GM10266 (cell line): ENCODE measurements around the gene TLR3.
A peak's percentile ranks its signal among the peaks of the same experiment; 100 is the strongest.

Experiments
- DNase-seq: peaks from one replicate; pipeline ENCODE4 v3.0.0; 2012; ENCODE audit errors: extremely low spot score
- TF ChIP-seq, protein P1 (sequence below): IDR thresholded peaks from 2 replicates; pipeline ENCODE4 v1.5.1; 2012; ENCODE audit warnings: mild to moderate bottlenecking, low read depth; ENCODE audit not compliant: control insufficient read depth, insufficient read depth; ENCODE audit errors: missing control alignments

Gene TLR3

DNA sequence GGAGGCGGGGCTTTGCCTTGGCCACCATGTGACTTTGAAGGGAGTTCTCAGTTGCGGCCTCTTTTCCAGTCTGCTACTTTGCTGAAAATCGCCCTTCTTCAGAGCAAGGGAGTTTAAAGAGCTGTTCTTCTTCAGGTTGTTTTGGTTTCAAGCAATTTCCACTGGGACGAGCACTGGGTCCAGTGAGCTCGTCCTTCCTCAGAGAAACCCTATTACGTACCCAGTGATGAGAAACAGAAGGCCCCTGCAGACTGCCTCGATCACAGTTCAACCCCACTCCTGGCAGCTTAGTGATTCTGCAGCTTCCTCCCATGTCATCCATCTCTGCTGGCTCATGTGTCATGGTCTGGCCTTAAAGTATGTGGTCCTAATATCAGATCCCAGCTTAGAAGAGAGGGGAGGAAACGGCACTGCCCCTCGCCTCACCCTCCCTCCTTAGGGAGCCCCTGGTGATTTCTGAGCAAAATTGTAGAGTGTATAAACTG is 27.8 kb downstream of the TLR3 start:
- DNase-seq, result no peak
- TF ChIP-seq, protein P1, sequence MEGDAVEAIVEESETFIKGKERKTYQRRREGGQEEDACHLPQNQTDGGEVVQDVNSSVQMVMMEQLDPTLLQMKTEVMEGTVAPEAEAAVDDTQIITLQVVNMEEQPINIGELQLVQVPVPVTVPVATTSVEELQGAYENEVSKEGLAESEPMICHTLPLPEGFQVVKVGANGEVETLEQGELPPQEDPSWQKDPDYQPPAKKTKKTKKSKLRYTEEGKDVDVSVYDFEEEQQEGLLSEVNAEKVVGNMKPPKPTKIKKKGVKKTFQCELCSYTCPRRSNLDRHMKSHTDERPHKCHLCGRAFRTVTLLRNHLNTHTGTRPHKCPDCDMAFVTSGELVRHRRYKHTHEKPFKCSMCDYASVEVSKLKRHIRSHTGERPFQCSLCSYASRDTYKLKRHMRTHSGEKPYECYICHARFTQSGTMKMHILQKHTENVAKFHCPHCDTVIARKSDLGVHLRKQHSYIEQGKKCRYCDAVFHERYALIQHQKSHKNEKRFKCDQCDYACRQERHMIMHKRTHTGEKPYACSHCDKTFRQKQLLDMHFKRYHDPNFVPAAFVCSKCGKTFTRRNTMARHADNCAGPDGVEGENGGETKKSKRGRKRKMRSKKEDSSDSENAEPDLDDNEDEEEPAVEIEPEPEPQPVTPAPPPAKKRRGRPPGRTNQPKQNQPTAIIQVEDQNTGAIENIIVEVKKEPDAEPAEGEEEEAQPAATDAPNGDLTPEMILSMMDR, result no peak

DNA sequence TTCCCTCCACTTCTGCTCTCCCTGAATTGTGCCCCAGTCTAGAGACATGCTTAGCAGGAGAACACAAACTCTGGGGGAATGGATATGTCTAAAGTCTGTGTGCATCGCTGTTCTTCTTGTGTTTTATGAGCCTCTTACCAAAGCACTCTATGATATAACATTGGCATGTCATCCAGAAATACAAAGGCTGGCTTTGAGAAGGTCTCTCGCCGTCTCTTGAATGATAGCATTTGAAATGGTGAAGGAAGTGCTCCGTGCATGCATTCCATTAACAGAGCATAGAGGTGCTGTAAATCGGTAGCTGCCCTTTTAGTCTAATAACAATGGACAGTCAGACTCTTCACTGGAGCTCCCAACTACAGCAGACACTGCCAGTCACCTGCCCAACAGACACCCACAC is 28.4 kb downstream of the TLR3 start:
- TF ChIP-seq, protein P1, result no peak
- DNase-seq, result no peak

DNA sequence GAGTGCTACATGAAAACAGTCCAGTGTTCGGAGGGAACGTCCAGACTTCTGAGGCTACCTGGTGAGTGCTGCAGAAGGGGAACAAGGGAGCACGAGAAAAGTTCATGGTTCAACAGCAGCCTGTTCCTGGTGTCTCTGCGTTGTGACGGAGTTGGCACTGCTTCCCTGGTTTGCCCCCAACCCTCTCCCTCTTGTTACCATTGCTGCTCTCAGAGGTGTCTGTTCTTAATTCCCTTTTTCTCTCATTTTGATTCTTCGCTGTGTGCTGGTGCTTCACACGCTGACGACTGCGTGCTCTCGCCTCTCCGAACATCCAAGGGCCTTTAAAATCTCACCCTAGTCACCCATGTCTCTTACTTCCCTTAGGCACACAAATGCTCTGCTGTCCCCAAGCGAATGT is 34.0 kb downstream of the TLR3 start:
- no peak for DNase-seq
- TF ChIP-seq, protein P1, result no peak

DNA sequence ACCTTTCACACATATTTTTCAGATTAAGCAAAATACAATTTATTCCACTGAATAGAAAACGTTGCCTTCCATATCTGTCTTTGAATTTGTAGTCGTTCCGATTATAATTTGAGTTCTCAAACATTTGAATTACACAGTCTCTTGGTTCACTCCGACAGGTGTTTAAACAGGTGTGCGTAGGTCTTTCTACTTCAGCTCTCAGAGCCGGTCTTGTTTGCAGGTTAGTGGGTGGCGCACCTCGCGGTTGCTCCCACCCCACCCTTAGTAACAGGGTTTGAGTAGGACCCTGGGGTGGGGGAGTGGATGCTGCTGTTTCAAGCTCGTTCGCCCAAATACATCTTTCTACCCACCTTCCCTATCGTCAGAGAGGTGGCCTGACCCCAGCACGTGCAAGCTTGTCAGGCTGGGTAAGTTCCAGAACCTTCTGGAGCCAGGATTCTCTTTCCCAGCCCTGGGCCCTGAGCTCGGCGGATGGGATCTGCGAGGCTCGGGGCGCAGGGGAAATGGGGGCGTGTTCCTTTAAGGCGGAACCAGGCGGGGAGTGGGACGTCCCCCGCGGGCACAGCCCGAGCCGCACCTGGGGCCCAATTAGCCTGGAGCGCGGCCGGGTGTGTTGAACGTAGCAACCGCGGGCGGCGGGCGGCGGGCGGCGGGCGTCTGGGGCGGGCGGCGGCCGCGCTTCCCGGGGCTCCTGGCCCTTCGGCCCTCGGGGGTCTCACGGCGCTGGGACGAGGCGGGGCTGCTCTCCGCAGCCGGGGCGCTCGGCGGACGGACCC is 35.3 kb downstream of the TLR3 start, which contains the start of gene FAM149A:
Gene FAM149A (plus strand): TSS at position 591 of the 776 bp plus-strand sequence.
- peak; percentile 60 for DNase-seq
- TF ChIP-seq, protein P1, result no peak

DNA sequence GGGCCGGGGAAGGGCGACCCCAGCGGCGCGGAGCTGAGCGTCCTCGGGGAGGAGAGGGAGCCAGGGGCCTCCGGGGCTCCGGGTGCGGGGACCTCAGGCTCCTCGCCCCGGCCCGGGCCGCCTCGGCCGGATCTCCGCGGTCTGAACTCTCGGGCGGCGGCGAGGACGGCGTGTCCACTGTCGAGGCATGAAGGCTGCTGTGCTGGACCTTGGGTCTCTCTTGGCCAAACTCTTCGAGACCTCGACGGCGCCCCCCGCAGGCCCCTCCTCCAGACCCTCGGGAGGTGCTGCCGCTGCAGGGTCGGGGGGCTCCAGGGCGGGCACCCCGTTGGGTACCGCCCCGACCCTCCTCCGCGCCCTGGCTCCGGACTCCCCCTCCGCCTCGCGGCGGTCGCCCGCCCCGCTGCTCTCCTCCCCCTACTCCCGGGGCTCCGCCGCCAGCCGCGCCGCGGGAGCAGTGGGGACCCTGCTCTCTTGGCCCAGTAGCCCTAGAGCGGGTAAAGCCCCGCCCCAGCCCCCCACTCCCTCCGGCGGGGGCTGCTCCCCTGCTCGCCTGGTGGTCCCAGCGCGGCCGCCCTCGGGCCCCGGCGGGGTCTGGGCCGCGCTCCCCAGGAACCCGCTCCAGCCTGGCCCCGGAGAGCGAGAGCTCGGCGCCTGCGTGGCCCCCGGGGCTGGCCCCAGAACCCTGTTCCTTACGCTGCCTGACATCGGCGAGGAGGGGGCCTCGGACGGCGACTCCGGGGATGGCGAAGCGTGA is 36.1 kb downstream of the TLR3 start:
- DNase-seq, result peak; percentile 57
- TF ChIP-seq, protein P1, result no peak

DNA sequence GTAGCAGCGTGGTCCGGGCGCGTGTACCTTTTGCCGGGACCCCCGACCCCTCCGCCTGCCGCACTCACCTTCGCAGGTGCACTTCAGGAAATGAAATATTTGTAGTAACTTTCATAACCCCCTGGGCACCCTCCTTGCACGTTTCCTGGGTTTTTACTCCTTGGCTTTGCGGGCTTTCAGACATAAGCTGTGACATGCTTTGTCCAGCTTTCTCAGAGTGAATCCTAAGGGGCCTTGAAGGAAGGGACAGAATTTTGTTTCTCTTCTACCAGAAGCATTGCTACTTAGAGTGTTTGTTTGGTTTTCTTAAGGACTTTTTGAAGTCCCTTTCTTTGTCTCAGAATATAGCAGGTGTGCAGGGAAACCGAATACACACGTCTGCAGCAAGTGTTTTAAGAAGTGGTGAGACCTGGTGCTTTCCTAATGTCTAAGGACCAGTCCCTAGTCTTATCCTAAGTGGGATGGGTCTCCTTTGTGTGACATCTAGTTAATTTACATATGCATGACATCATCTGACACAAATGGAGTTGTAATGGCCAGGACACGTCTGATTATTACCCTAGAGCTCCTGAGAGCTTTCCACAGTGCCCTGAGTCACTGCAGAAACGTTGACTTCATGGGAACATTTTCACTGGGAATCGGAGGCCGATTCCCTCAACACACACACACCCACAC is 36.8 kb downstream of the TLR3 start:
- no peak for DNase-seq
- TF ChIP-seq, protein P1, result no peak
